ENCODE data around the gene ABLIM3.

ABLIM3 gene

GRCh38 chr5:149141224-149141956 lies at the start of gene ABLIM3:
TSS of gene ABLIM3 (plus strand) at chr5:149141493. CDS start at chr5:149142096, 603 bp downstream.
- peak; percentile 93 for DNase-seq (ENCODE audit: low spot score)

DNA sequence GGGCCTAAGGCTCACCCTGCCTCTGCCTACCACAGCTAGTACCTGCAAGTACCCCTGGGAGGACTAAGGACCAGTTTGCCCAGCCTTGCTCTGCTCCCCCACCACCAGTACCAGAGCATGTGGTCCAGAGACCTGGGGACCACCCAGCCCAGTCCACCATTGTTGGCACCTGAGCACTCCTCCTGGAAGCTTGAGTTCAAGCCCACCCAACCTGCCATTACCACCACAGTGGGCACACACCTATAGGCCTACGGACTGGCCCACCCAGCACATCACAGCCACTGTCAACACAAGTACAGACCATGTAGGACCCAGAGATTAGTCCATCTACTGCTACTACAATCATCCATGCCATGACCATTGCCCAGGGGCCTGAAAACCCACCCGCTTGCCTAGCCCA lies 47.7 kb upstream of the ABLIM3 start:
- DNase-seq (ENCODE audit: low spot score) = no peak

GRCh38 chr5:149094996-149095395 lies 46.3 kb upstream of the ABLIM3 start:
- no peak for DNase-seq (ENCODE audit: low spot score)

GRCh38 chr5:149099920-149100319 lies 41.4 kb upstream of the ABLIM3 start:
- DNase-seq (ENCODE audit: low spot score) = no peak

GRCh38 chr5:149100331-149100730 lies 41.0 kb upstream of the ABLIM3 start:
- DNase-seq (ENCODE audit: low spot score) = no peak

DNA sequence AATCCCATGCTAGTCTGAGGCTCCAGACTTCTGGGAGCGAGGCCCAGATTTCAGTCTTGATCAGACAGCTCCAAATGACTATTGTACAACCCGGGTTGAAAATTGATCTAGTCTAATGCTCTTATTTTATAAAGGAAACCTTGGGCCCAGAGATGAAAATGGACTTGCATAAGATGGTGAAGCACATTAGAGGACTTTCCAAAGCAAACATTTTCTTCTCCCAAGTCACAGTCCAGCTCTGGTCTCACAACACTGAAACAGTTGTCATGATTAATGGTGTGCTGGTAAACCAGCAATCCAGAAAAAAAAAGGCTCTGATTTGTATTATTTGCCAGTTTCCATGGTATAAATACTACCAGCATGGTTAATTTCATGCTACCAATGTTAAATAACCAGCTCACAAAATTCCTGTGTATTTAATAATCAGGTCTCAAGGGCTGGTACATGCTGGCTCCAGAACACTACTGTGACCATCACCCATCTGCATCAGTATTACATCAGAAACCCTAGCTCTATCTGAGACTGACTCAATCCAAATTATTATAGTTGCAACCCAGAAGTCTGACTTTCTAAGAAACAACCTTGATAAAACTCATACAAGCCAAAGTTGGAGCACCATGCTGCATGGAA lies 32.5 kb upstream of the ABLIM3 start:
- DNase-seq (ENCODE audit: low spot score) = peak; percentile 38

- no peak for DNase-seq (ENCODE audit: low spot score)
Measured at GRCh38 chr5:149110406-149110805, 30.9 kb upstream of the ABLIM3 start.

DNA sequence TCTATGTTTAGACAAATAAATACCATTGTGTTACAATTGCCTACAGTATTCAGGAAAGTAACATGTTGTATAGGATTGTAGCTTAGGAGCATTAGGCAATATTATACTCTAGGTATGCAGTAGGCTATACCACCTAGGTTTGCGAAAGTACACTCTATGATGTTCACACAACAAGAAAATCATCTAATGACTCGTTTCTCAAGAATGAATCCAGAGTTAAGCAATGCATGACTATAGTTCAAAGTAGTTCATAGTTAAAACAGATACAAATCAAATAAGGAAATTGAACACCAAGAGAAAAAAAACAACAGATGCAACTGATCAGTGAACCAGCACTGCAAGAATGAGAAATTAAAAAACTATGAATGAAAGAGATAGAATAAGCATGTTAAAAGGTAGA lies 27.6 kb upstream of the ABLIM3 start:
- DNase-seq (ENCODE audit: low spot score) = no peak

GRCh38 chr5:149114403-149115312 lies 26.6 kb upstream of the ABLIM3 start:
- DNase-seq (ENCODE audit: low spot score) = peak; percentile 78

GRCh38 chr5:149117970-149118369 lies 23.3 kb upstream of the ABLIM3 start:
- no peak for DNase-seq (ENCODE audit: low spot score)

DNA sequence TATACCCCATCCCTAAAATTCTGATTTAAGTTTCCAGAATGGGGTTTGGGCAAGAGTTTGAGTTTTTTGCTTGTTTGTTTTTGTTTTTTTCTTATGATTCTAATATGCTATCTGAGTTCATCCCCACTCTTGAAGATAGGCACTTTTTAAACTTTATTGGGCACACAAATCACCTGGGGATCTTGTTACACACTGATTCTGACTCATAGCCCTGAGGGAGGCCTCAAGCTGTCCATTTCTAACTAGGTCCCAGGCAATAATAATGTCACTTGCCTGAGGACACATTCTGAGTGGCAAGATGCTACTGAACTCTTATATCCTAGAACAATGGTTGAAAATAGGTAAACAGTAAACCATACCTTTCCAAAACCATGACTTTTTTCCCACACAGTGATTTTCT lies 22.8 kb upstream of the ABLIM3 start:
- DNase-seq (ENCODE audit: low spot score) = no peak

GRCh38 chr5:149121145-149121544 lies 20.1 kb upstream of the ABLIM3 start:
- DNase-seq (ENCODE audit: low spot score) = no peak

GRCh38 chr5:149123211-149123610 lies 18.1 kb upstream of the ABLIM3 start:
- DNase-seq (ENCODE audit: low spot score) = no peak

DNA sequence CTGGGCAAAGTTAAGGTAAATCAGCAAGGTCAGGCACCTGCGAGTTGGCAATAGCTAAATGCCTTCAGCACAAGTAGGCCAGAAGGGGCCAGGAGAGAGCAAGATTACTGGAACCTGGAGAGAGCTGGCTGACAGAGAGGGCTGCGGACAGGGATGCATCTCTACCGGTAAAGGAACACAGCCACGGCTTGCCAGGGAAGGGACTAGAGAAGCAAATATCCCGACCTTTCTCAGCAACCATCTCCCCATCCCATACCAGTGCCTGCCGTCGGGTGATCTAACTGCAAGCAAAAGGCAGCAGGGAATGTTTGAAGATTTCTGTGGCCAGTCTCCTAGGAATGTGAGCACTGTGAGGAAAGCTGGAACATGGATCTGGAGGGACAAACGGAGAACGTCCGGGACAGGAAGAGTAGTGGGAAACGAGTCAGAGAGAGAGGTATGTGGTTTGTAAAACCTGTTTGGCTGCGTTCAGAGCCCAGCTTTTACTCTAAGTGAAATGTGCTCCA lies 15.9 kb upstream of the ABLIM3 start:
- DNase-seq (ENCODE audit: low spot score) = no peak

GRCh38 chr5:149126906-149127305 lies 14.4 kb upstream of the ABLIM3 start:
- no peak for DNase-seq (ENCODE audit: low spot score)

DNA sequence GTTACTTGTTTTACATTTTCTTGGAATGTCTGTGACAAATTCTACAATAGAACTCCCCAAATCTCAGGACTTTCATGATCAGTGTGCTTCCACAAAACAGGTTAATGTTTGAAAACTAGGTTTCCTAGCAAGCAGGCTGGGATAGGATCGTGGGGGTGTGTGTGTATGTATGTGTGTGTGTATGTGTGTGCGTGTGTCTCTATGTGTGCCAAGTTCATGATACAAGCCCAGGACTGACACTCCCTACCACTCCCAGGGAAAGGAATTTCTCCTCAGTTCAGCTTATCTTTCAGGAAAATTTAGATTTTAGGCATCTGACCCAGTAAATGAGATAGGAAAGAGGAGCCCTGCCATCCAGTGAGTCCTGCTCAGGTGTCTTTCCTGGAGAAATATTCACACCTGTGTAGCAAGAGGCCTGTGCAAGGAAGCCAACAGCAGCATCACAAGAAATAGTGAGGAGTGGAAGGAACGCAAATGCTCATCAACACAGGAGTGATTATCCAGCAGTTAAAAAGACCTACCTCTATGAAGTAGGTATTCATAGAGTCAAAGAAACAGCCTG lies 13.8 kb upstream of the ABLIM3 start:
- DNase-seq (ENCODE audit: low spot score) = no peak

GRCh38 chr5:149128023-149128875 lies 13.0 kb upstream of the ABLIM3 start:
- peak; percentile 79 for DNase-seq (ENCODE audit: low spot score)

GRCh38 chr5:149129181-149129580 lies 12.1 kb upstream of the ABLIM3 start:
- peak; percentile 43 for DNase-seq (ENCODE audit: low spot score)

DNA sequence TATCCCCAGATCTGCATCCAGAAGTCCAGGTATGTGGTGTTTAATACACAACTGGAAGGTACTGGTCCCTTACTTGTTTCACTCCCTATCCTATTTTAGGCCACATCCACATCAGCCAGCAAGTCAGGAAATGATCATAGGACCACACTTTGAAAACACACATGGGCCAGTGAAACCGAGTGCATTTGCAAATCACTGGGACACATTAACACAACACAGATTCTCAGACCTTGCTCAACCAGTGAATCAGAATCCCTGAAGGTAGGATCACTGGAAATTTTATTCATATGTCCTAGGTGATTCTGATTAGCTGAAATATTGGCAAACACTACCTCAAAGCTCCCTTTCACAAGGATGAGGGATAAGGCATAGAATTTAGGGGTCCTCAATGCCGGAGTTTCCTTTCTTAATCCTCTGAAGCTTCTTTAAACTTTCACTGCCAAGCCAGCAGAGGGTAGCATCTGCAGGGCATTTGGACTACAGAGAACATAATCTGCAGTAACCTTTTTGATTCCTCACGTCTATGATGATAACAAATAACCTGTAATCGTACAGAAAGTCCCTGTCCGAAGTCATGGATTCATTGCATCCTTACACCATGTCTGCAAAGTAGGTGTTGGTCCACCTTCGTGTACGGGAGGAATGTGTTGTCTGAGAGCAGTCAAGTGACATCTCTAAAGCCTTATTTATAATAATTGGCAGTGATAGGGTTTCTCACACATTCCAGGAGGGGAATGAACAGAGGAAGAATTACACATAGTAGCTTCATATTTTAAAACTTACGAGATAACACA lies 11.0 kb upstream of the ABLIM3 start:
- DNase-seq (ENCODE audit: low spot score) = peak; percentile 34

DNA sequence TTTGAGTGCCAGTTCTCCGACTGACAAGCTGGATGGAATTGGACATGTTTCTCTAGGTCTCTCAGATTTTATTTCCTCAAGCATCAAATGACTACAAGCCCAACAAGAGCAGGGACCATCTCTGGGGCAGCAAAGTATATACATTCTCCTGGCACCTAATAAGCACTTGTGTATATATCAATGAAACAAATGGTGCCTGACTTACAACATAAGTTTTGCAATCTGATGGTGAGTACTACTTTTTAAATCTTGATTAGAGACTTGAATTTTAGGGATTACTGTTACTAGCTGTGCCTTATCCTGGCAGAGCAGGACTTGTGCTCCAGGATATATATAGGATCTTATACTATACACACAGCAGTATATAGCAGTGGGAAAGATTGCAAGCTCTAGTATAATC lies 8.8 kb upstream of the ABLIM3 start:
- no peak for DNase-seq (ENCODE audit: low spot score)

Data from AG20443 (cell line).